Stomach smooth muscle (tissue), 2 donors: ENCODE measurements around the gene PTPN4.
A peak's percentile ranks its signal among the peaks of the same experiment; 100 is the strongest.

Experiments used
- H3K27ac ChIP-seq: one replicate; pipeline ENCODE4 v1.7.0; 2013; ENCODE audit warnings: mild to moderate bottlenecking, low read length, inconsistent platforms
- H3K27me3 ChIP-seq, 2 donors: one replicate each; pipeline ENCODE4 v1.7.0; 2013; ENCODE audit warnings: low read length in 2 of 2; ENCODE audit not compliant: insufficient read depth in 2 of 2, control insufficient read depth in 1 of 2
- H3K36me3 ChIP-seq, 2 donors: one replicate each; pipeline ENCODE4 v1.7.0; 2013; ENCODE audit warnings: low read length in 2 of 2; ENCODE audit not compliant: control insufficient read depth in 2 of 2, insufficient read depth in 2 of 2
- H3K4me1 ChIP-seq: one replicate; pipeline ENCODE4 v1.7.0; 2013; ENCODE audit warnings: low read length; ENCODE audit not compliant: control insufficient read depth, insufficient read depth
- H3K4me3 ChIP-seq, 2 donors: one replicate each; pipeline ENCODE4 v1.7.0; 2013; ENCODE audit warnings: low read length in 2 of 2
- H3K9ac ChIP-seq, 2 donors: one replicate each; pipeline ENCODE4 v1.7.0; 2013; ENCODE audit warnings: low read length in 2 of 2, mild to moderate bottlenecking in 1 of 2
- H3K9me3 ChIP-seq, 2 donors: one replicate each; pipeline ENCODE4 v1.7.0; 2013; ENCODE audit warnings: low read length in 2 of 2; ENCODE audit not compliant: control insufficient read depth in 2 of 2
- donor health status: healthy.
- donor health status: Pancreatic carcinoma.

Gene PTPN4

DNA sequence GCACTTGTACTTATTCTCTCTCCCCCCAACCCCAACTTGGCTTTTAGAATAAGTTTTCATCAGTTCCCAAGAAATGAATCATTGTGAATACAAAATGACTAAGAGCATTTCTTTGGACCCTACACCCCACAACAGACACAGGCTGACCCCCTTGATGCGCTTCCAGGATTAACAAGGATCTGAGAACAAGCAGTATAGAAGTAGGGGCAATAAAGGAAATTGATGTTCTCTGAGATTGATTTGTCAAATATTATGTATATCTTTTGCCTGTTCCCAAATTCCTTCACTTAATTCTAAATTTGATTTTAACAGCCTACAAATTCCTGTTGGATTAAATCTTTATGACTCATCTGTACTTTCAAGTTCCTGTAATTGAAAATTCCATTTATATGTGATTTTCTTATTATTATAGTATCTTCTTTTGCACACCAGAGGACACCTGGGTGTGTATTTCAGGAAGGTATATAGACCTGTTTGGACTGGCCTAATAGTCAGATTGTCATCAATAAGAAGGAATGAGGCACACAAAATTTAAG is 10.2 kb upstream of the PTPN4 start:
- H3K36me3 ChIP-seq: no peaks in the 10 kb centered on the region
- H3K9ac ChIP-seq: no peak overlapping the region
- H3K27me3 ChIP-seq: no peaks in the 10 kb centered on the region
- no peaks in the 10 kb centered on the region for H3K9me3 ChIP-seq
- H3K4me3 ChIP-seq: no peak overlapping the region
- no peak overlapping the region for H3K27ac ChIP-seq
- H3K4me1 ChIP-seq: peaks cover 5% of the 10 kb centered on the region

GRCh38 chr2:119751706-119752105 is 8.0 kb upstream of the PTPN4 start:
- H3K9me3 ChIP-seq: no peaks in the 10 kb centered on the region
- no peaks in the 10 kb centered on the region for H3K36me3 ChIP-seq
- H3K9ac ChIP-seq: no peak overlapping the region
- H3K27ac ChIP-seq: no peak overlapping the region
- H3K4me1 ChIP-seq: no peaks in the 10 kb centered on the region
- no peak overlapping the region for H3K4me3 ChIP-seq
- no peaks in the 10 kb centered on the region for H3K27me3 ChIP-seq

- Histone ChIP-seq H3K27me3 (no peaks in the 10 kb centered on the region), H3K27ac (no peak overlapping the region), H3K4me3 (no peak overlapping the region), H3K9ac (no peak overlapping the region), H3K9me3 (no peaks in the 10 kb centered on the region), H3K36me3 (no peaks in the 10 kb centered on the region), H3K4me1 (no peaks in the 10 kb centered on the region)
Measured at GRCh38 chr2:119753041-119753929, 6.4 kb upstream of the PTPN4 start.

DNA sequence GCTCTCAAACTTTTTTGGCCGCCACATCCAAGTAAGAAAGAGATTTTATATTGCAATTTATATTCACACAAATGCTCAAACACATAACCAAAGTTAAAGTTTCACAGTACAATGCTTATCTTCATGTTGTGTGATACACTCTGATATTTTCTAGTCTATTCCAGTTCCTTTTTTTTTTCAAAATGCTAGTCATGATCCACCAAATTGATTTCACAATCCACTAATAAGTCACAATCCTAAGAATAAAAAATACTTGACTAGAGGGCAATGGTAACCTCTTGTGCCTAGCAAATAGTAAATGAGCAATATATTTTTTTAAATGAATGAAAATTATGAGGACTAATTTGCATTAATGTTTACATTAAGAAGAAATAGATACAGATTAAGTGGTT is 5.8 kb upstream of the PTPN4 start:
- Histone ChIP-seq H3K9me3 (no peaks in the 10 kb centered on the region), H3K36me3 (no peaks in the 10 kb centered on the region), H3K9ac (no peak overlapping the region), H3K27ac (no peak overlapping the region), H3K4me3 (no peak overlapping the region), H3K27me3 (no peaks in the 10 kb centered on the region), H3K4me1 (no peaks in the 10 kb centered on the region)

DNA sequence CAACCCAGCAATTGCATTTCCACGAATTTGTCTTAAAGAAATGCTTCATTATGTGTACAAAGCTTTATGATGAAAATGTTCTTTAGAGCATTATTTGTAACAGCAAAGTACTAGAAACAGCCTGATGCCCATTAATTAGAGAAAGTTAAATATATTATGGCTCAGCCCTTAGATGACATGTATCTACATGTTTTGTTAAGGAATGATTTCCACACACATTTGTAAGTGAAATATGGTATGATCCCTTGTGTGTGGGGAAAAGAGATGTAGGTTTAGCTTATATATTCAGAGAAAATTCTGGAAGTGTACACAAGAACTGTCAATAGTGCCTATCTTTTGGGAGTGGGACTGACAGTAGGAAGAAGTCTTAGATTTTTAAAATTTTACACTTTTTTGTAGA is 3.8 kb upstream of the PTPN4 start:
- no peak overlapping the region for H3K4me3 ChIP-seq
- H3K27me3 ChIP-seq: no peaks in the 10 kb centered on the region
- H3K27ac ChIP-seq: no peak overlapping the region
- peaks cover 3% of the 10 kb centered on the region for H3K4me1 ChIP-seq
- H3K36me3 ChIP-seq: no peaks in the 10 kb centered on the region
- no peaks in the 10 kb centered on the region for H3K9me3 ChIP-seq
- no peak overlapping the region for H3K9ac ChIP-seq

DNA sequence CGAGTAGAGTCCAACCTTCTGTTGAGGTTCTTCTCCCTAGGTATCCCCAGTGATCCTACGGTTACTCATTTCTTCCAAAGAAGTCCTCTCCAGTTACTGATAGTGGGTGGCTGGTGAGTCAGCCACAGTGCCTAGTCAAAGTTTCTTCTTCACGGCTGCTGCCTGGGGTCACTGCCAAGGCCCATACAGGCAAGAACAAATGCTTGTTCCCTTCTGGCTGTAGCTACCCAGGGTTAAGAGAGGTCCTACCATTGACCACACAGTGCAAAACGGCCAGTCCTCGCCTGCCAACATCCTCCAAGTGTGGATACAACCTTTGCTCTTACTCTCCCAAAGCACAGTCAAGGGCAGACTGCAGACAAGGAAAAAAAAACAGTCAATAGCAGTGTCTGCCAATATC is 2.9 kb upstream of the PTPN4 start:
- peaks cover 3% of the 10 kb centered on the region for H3K4me1 ChIP-seq
- no peaks in the 10 kb centered on the region for H3K36me3 ChIP-seq

DNA sequence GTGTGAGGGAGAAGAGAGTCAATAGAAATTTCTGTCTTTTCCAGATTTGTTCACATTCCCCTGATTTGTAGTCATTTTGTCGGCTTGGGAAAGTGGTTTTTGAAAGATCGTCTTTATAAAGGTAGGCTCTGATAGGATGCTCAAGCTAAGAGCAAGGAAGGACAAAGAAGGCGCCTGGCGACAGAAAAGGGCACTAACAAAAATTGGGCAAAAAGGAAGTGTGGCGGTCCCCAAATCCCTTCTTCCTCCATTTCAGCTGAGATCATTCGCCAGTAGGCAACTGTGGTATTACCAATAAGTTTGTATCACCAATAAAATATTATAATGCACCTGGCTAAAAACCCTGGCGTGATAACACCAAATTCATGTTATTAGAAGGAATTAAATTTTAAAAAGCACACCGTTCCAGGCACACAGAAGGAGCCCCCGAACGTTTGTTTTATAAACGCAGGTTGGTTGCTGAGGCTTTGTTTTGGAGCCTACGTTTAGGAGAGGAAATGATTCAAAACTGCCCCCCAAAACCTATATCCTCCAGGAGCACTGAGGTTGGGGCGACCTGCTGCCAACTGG is 756 bp upstream of the PTPN4 start:
- H3K9ac ChIP-seq: peak overlapping the region; percentile 85 to 92
- peak overlapping the region; percentile 88 to 94 for H3K4me3 ChIP-seq
- peaks cover 6% of the 10 kb centered on the region for H3K4me1 ChIP-seq
- no peaks in the 10 kb centered on the region for H3K27me3 ChIP-seq
- H3K36me3 ChIP-seq: no peaks in the 10 kb centered on the region
- no peaks in the 10 kb centered on the region for H3K9me3 ChIP-seq
- peak overlapping the region; percentile 82 for H3K27ac ChIP-seq

More for the DNA sequence above, 2.9 kb upstream of the PTPN4 start:
- no peaks in the 10 kb centered on the region for H3K27me3 ChIP-seq
- H3K9ac ChIP-seq: no peak overlapping the region
- H3K9me3 ChIP-seq: no peaks in the 10 kb centered on the region
- no peak overlapping the region for H3K4me3 ChIP-seq
- no peak overlapping the region for H3K27ac ChIP-seq

GRCh38 chr2:119760237-119760955 is 674 bp downstream of the PTPN4 start:
- Histone ChIP-seq H3K36me3 (no peaks in the 10 kb centered on the region), H3K4me1 (peaks cover 6% of the 10 kb centered on the region), H3K9me3 (no peaks in the 10 kb centered on the region), H3K9ac (peak overlapping the region; percentile 85 to 92), H3K27me3 (no peaks in the 10 kb centered on the region), H3K27ac (peak overlapping the region; percentile 82), H3K4me3 (peak overlapping the region; percentile 88 to 94)

DNA sequence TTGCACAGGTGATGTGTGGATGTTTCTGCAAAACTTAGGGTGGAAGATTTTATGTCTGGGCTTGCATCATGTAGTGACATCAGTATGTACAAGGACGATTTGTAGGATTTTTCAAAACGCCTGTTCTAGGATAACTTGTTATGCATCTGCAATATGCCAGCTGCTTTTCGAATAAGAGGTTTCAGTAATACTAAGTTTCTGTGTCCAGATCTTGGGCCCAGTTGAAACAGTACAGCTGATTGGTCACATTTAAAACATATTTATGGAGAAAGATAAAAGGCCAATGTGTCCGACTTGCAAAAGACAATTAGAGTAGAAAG is 1.2 kb downstream of the PTPN4 start:
- Histone ChIP-seq H3K9ac (peak overlapping the region in 1 of 2 donors; percentile 85), H3K27me3 (no peaks in the 10 kb centered on the region)

DNA sequence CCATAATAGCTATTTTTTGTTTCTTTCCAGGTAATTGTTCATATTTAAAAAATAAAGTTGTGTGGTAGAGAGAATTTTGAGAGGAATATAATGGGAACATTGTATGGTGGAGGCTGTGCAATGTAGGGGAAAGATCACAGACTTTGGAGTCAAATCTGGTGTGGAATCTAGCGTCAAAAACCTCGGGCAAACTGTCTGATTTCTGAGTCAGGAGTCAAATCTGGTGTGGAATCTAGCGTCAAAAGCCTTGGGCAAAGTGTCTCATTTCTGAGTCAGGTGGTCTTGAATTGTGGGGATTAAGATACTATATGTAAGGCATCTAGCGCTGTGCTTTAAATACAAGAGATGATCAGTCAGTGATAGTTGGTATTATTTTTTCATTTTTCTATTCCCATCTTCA is 5.1 kb downstream of the PTPN4 start:
- Histone ChIP-seq H3K9ac (no peak overlapping the region), H3K36me3 (no peaks in the 10 kb centered on the region), H3K4me1 (peaks cover 6% of the 10 kb centered on the region), H3K27me3 (no peaks in the 10 kb centered on the region), H3K27ac (no peak overlapping the region), H3K4me3 (no peak overlapping the region), H3K9me3 (no peaks in the 10 kb centered on the region)

More for the DNA sequence above, 1.2 kb downstream of the PTPN4 start:
- Histone ChIP-seq H3K9me3 (no peaks in the 10 kb centered on the region), H3K4me3 (peak overlapping the region; percentile 88 to 94), H3K27ac (no peak overlapping the region), H3K4me1 (peaks cover 6% of the 10 kb centered on the region), H3K36me3 (no peaks in the 10 kb centered on the region)
